Activated T-helper 1 cell treated with Interleukin-2 at 50 U/mL for 16 hours (primary cell): Measurements from ENCODE around the gene AKR1D1.

Experiments used
- DNase-seq: peaks from one replicate; pipeline ENCODE4 v3.0.0-alpha.2; 2020; ENCODE audit warnings: low read depth

AKR1D1 gene

GRCh38 chr7:138166681-138167080 is 90.4 kb downstream of the AKR1D1 start:
- no peak for DNase-seq

DNA sequence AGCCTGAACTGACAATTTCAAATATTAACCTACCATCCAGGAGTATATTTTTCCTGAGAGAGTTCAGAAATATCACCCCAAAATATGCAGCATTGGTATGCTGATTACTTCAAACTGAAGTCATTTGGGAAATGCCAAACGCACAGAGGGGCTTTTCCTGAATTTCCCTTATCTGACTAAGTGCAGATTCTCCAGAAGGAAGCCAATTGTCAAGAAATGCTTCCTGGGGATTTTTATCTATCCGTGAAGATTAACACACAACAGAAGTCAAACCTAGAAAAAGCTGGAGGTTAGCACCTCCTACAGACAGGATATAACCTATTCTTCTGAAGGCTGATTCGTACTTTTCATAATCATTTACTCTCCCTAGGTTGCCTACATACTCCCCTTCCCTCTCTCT is 91.0 kb downstream of the AKR1D1 start:
- DNase-seq: no peak

GRCh38 chr7:138167869-138168296 is 91.6 kb downstream of the AKR1D1 start:
- no peak for DNase-seq
